C4-2B (cell line): ENCODE measurements around the gene ECE1.

Experiments used
- H3K27ac ChIP-seq: fragments of 450-650 bp; 2 replicates; pipeline ENCODE4 v1.5.1; 2017
- CTCF ChIP-seq: fragments of 450-650 bp; conservative IDR thresholded peaks from 2 replicates; pipeline ENCODE4 v1.5.1; 2017; ENCODE audit warnings: mild to moderate bottlenecking
- ZFX ChIP-seq: fragments of 450-650 bp; IDR thresholded peaks from 2 replicates; pipeline ENCODE4 v1.6.1; 2017

Gene ECE1

GRCh38 chr1:21241771-21242581, 48.3 kb downstream of the ECE1 start:
- TF ChIP-seq CTCF (no peak), ZFX (no peak)
- H3K27ac ChIP-seq = no peak overlapping the region

GRCh38 chr1:21240706-21241105, 49.6 kb downstream of the ECE1 start:
- no peak for TF ChIP-seq CTCF
- TF ChIP-seq ZFX = no peak

GRCh38 chr1:21239221-21239620, 51.0 kb downstream of the ECE1 start:
- H3K27ac ChIP-seq = no peak overlapping the region
- TF ChIP-seq CTCF (no peak), ZFX (no peak)

More at GRCh38 chr1:21240706-21241105, 49.6 kb downstream of the ECE1 start:
- no peak overlapping the region for H3K27ac ChIP-seq

GRCh38 chr1:21238141-21238800, 52.0 kb downstream of the ECE1 start:
- H3K27ac ChIP-seq = no peak overlapping the region

GRCh38 chr1:21237446-21238088, 52.7 kb downstream of the ECE1 start:
- no peak overlapping the region for H3K27ac ChIP-seq
- no peak for TF ChIP-seq CTCF
- TF ChIP-seq ZFX = no peak

More at GRCh38 chr1:21238141-21238800, 52.0 kb downstream of the ECE1 start:
- no peak for TF ChIP-seq ZFX
- TF ChIP-seq CTCF = no peak

- H3K27ac ChIP-seq = no peak overlapping the region
- TF ChIP-seq CTCF (no peak), ZFX (no peak)
Measured at GRCh38 chr1:21236178-21236577, 54.1 kb downstream of the ECE1 start.

GRCh38 chr1:21234779-21235178, 55.5 kb downstream of the ECE1 start:
- no peak overlapping the region for H3K27ac ChIP-seq
- TF ChIP-seq ZFX (no peak), CTCF (no peak)
